A549 (cell line): ENCODE data around the gene RAP1B. TPM values are rescaled to one million over a fixed set of nuclear protein-coding genes. Genes with fewer than 3 reads are reported as not detected.

ENCODE experiments used
- ATAC-seq, 2 experiments: fragments of 200-7000 bp in 1 of 2; fragments of >200 bp in 1 of 2; cut with Nextera tagmentation in 1 of 2; cut with Tn5 transposase in 1 of 2; 3 replicates each; pipeline versions ENCODE4 v1.8.0 to v1.9.1; 2018 to 2020; ENCODE audit warnings: mild to moderate bottlenecking in 1 of 2, moderate library complexity in 1 of 2
- CTCF ChIA-PET: fragments of 300-600 bp; sonication (Branson Sonifier 250); formaldehyde crosslinking; extraction: SDS; loops from one replicate; lab custom pipeline; 2021; ENCODE audit warnings: antibody characterized with exemption, inconsistent platforms; lab: Yijun Ruan, JAX
- POLR2A ChIA-PET: fragments of 350-600 bp; formaldehyde crosslinking; extraction: SDS; loops from one replicate; lab custom pipeline; 2021; ENCODE audit warnings: antibody characterized with exemption, inconsistent platforms; lab: Yijun Ruan, JAX
- DNase-seq, 2 experiments: peaks; one replicate each; pipeline versions ENCODE4 v3.0.0 to v3.0.0-alpha.2; 2011 to 2016; ENCODE audit warnings: low read depth in 1 of 2, low spot score in 1 of 2
- FAIRE-seq: peaks from 2 replicates; lab custom pipeline; 2011; peaks lifted over from hg19 to GRCh38; lab: Jason Lieb, UNC
- H3K27ac ChIP-seq, 2 experiments: fragments of >200 bp; sonication (Bioruptor Twin); formaldehyde crosslinking; 3 replicates each; pipeline ENCODE4 v1.5.1; 2016 to 2017
- H3K4me1 ChIP-seq: fragments of >200 bp; sonication (Bioruptor Twin); formaldehyde crosslinking; 3 replicates; pipeline ENCODE4 v1.6.1; 2016
- H3K4me2 ChIP-seq: fragments of >200 bp; sonication (Bioruptor Twin); formaldehyde crosslinking; 3 replicates; pipeline ENCODE4 v1.6.1; 2016
- H3K4me3 ChIP-seq: fragments of >200 bp; sonication (Bioruptor Twin); formaldehyde crosslinking; 3 replicates; pipeline ENCODE4 v1.5.1; 2016
- H3K9me3 ChIP-seq: fragments of >200 bp; sonication (Bioruptor Twin); formaldehyde crosslinking; 3 replicates; pipeline ENCODE4 v1.6.1; 2016
- BHLHE40 ChIP-seq: IDR thresholded peaks from 2 replicates; pipeline ENCODE4 v1.6.1; 2012; ENCODE audit warnings: low read depth, low read length, inconsistent platforms
- CBX8 ChIP-seq: fragments of 200-600 bp; sonication (generic); IDR thresholded peaks from 2 replicates; pipeline ENCODE4 v1.6.1; 2016
- CEBPB ChIP-seq, 2 experiments: fragments of >200 bp in 1 of 2; sonication (Bioruptor Twin) in 1 of 2; formaldehyde crosslinking in 1 of 2; IDR thresholded peaks; 2 replicates each; pipeline ENCODE4 v1.6.1; 2012 to 2016
- ESRRA ChIP-seq: fragments of 150-350 bp; IDR thresholded peaks from 2 replicates; pipeline ENCODE4 v1.6.1; 2014; ENCODE audit warnings: mild to moderate bottlenecking, low read length, borderline replicate concordance
- FOSB ChIP-seq: fragments of 250-450 bp; sonication (Bioruptor Pico); IDR thresholded peaks from 2 replicates; pipeline ENCODE4 v1.5.0; 2020; ENCODE audit warnings: mild to moderate bottlenecking, moderate library complexity
- GATA3 ChIP-seq: IDR thresholded peaks from 2 replicates; pipeline ENCODE4 v1.6.1; 2012; ENCODE audit warnings: borderline replicate concordance
- HDAC2 ChIP-seq: fragments of 200-600 bp; sonication (generic); IDR thresholded peaks from 2 replicates; pipeline ENCODE4 v1.6.1; 2016
- HEYL ChIP-seq: fragments of 250-450 bp; sonication (Bioruptor Pico); IDR thresholded peaks from 2 replicates; pipeline ENCODE4 v1.8.0; 2021; ENCODE audit warnings: mild to moderate bottlenecking, moderate library complexity
- HOXB13 ChIP-seq: fragments of 250-450 bp; sonication (Bioruptor Pico); IDR thresholded peaks from 2 replicates; pipeline ENCODE4 v1.5.0; 2020; ENCODE audit warnings: low read depth, mild to moderate bottlenecking, moderate library complexity
- HOXB5 ChIP-seq: fragments of 250-450 bp; sonication (Bioruptor Pico); IDR thresholded peaks from 2 replicates; pipeline ENCODE4 v1.5.0; 2020; ENCODE audit warnings: mild to moderate bottlenecking, moderate library complexity
- JUN ChIP-seq, 2 experiments: fragments of >200 bp; sonication (Bioruptor Twin); formaldehyde crosslinking; IDR thresholded peaks; 2 replicates in 1 of 2; 3 replicates in 1 of 2; pipeline ENCODE4 v1.6.1; 2016 to 2017
- KDM5A ChIP-seq: fragments of 200-600 bp; sonication (generic); IDR thresholded peaks from 2 replicates; pipeline ENCODE4 v1.6.1; 2016; ENCODE audit warnings: antibody characterized with exemption, mild to moderate bottlenecking
- MYC ChIP-seq: IDR thresholded peaks from 2 replicates; pipeline ENCODE4 v1.6.1; 2012; ENCODE audit warnings: mild to moderate bottlenecking, inconsistent platforms, low read length, improper control_type of control experiment, borderline replicate concordance
- NFE2L2 ChIP-seq: fragments of 150-350 bp; conservative IDR thresholded peaks from 2 replicates; pipeline ENCODE4 v1.6.1; 2014; ENCODE audit warnings: low read length
- NPAS2 ChIP-seq: fragments of 250-450 bp; sonication (Bioruptor Pico); IDR thresholded peaks from 2 replicates; pipeline ENCODE4 v1.8.0; 2022; ENCODE audit warnings: mild to moderate bottlenecking, moderate library complexity, borderline replicate concordance
- POLR2A ChIP-seq: IDR thresholded peaks from 2 replicates; pipeline ENCODE4 v1.6.1; 2012; ENCODE audit warnings: mild to moderate bottlenecking, low read length
- RFX5 ChIP-seq: fragments of 450-650 bp; IDR thresholded peaks from 2 replicates; pipeline ENCODE4 v1.7.1; 2014; ENCODE audit warnings: antibody characterized with exemption, mild to moderate bottlenecking, moderate library complexity
- RNF2 ChIP-seq: fragments of 200-600 bp; sonication (generic); IDR thresholded peaks from 2 replicates; pipeline ENCODE4 v1.6.1; 2016; ENCODE audit warnings: low read depth, mild to moderate bottlenecking, antibody characterized with exemption, moderate library complexity, borderline replicate concordance
- SMC3 ChIP-seq: fragments of >200 bp; sonication (Bioruptor Twin); formaldehyde crosslinking; IDR thresholded peaks from 3 replicates; pipeline ENCODE4 v1.6.1; 2018; ENCODE audit warnings: inconsistent platforms
- SREBF2 ChIP-seq: fragments of 450-650 bp; IDR thresholded peaks from 2 replicates; pipeline ENCODE4 v1.6.1; 2014; ENCODE audit warnings: mild to moderate bottlenecking, moderate library complexity
- TP53 ChIP-seq: fragments of 250-450 bp; sonication (Bioruptor Pico); IDR thresholded peaks from 2 replicates; pipeline ENCODE4 v1.5.0; 2021; ENCODE audit warnings: mild to moderate bottlenecking, moderate library complexity
- ZC3H11A ChIP-seq: fragments of 450-650 bp; IDR thresholded peaks from 2 replicates; pipeline ENCODE4 v1.6.1; 2014; ENCODE audit warnings: antibody characterized with exemption, mild to moderate bottlenecking
- ZNF302 ChIP-seq: fragments of 250-450 bp; sonication (Bioruptor Pico); IDR thresholded peaks from 2 replicates; pipeline ENCODE4 v1.9.0; 2021; ENCODE audit warnings: inconsistent platforms, mild to moderate bottlenecking, moderate library complexity
- WGBS: methylation state at CpG from one replicate; pipeline ENCODE4 v1.1.6; 2017; ENCODE audit errors: missing lambda C conversion rate; 5-methylcytosine and 5-hydroxymethylcytosine counted together
- polyA plus RNA-seq, 4 experiments: library from polyadenylated mRNA; depleted of rRNA in 3 of 4; stranded (reverse); fragments of >200 nt; fragmentation: RNase III in 1 of 4; extraction: RNeasy Plus Mini Kit Qiagen cat#74134 plus additional on column Dnase treatment in 1 of 4; gene quantifications; 2 replicates in 3 of 4; 3 replicates in 1 of 4; pipeline ENCODE4 v1.2.3, GENCODE V29; 2011 to 2017
- TF ChIP-seq, protein P1 (sequence below): fragments of 250-450 bp; sonication (Bioruptor Pico); IDR thresholded peaks from 2 replicates; pipeline ENCODE4 v1.5.0; 2021; ENCODE audit warnings: mild to moderate bottlenecking, moderate library complexity, borderline replicate concordance
- TF ChIP-seq, protein P2 (sequence below): fragments of >200 bp; sonication (Bioruptor Twin); formaldehyde crosslinking; IDR thresholded peaks from 2 replicates; pipeline ENCODE4 v1.6.1; 2016
- TF ChIP-seq, protein P3 (sequence below): fragments of 250-450 bp; sonication (Bioruptor Pico); IDR thresholded peaks from 2 replicates; pipeline ENCODE4 v1.5.0; 2020; ENCODE audit warnings: low read depth, mild to moderate bottlenecking, moderate library complexity
- TF ChIP-seq, protein P4 (sequence below): fragments of 450-650 bp; IDR thresholded peaks from 2 replicates; pipeline ENCODE4 v1.6.1; 2014; ENCODE audit warnings: antibody characterized with exemption

RAP1B gene
- polyA plus RNA-seq, 2 of the 4 experiments (the other 2 are of a cell fraction): 196 to 305 TPM

DNA sequence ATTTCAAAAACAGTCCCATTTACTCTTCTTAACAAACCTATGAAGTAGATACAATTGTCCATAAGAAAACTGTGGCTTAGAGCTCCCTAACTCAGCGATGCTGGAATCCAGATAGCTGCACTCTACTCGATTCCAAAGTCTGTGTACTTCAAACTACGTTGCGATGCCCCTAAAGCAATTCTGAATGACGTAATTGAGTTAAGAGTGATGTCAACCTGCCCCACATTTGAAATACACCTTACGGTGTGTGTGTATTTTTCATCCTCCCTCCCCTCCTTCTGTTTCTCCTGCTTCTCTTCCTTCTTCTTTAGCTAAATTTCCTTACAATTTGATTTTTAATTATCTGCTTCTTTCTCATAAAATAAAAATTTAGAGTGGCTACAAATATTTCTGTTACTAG, 31.9 kb upstream of the RAP1B start:
- TF ChIP-seq SMC3 (no peak), NPAS2 (CRISPR knock-in tag) (no peak), RFX5 (no peak), MYC (no peak), ESRRA (no peak), CBX8 (no peak), ZNF302 (CRISPR knock-in tag) (no peak), TP53 (CRISPR knock-in tag) (no peak), NFE2L2 (no peak), GATA3 (no peak), RNF2 (no peak), HOXB13 (CRISPR knock-in tag) (no peak), KDM5A (no peak), SREBF2 (no peak), POLR2A (no peak), CEBPB (IDR thresholded peaks at IDR 0.05) (no peak), HEYL (CRISPR knock-in tag) (no peak)
- TF ChIP-seq, protein P1, sequence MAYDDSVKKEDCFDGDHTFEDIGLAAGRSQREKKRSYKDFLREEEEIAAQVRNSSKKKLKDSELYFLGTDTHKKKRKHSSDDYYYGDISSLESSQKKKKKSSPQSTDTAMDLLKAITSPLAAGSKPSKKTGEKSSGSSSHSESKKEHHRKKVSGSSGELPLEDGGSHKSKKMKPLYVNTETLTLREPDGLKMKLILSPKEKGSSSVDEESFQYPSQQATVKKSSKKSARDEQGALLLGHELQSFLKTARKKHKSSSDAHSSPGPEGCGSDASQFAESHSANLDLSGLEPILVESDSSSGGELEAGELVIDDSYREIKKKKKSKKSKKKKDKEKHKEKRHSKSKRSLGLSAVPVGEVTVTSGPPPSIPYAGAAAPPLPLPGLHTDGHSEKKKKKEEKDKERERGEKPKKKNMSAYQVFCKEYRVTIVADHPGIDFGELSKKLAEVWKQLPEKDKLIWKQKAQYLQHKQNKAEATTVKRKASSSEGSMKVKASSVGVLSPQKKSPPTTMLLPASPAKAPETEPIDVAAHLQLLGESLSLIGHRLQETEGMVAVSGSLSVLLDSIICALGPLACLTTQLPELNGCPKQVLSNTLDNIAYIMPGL: no peak
- TF ChIP-seq, protein P2, sequence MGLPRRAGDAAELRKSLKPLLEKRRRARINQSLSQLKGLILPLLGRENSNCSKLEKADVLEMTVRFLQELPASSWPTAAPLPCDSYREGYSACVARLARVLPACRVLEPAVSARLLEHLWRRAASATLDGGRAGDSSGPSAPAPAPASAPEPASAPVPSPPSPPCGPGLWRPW: no peak
- no peak for ATAC-seq
- DNase-seq: no peak
- WGBS: 66% methylated on average over 6 of the region's 6 CpGs
- no peak for FAIRE-seq
- H3K4me3 ChIP-seq: no peak overlapping the region
- POLR2A ChIA-PET: no interaction called here
- H3K4me2 ChIP-seq: no peak overlapping the region
- CTCF ChIA-PET: interaction anchor here (1.4 kb wide), 1 partner anchor 21 kb away, joined by 4 read pairs; no protein-coding TSS in a partner anchor
- no peaks in the 10 kb centered on the region for H3K9me3 ChIP-seq
- no peaks in the 10 kb centered on the region for H3K4me1 ChIP-seq
- H3K27ac ChIP-seq: no peak overlapping the region

DNA sequence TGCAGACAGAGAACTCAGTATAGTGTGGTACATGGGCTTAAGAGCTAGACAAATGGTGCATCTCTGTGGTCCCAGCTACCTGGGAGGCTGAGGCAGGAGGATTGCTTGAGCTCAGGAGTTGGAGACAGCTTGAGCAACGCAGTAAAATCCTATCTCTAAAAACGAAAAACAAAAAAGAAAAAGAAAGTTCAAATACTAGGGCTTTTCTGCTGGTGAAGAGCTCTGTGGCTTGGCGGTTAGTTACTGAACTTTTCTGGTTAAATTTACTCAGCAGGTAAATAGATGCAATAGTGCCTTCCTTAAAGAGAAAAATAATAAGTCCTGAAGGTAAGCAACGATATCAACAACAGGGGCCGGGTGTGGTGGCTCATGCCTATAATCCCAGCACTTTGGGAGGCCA, 31.4 kb upstream of the RAP1B start:
- Histone ChIP-seq H3K4me1 (no peaks in the 10 kb centered on the region), H3K27ac (no peak overlapping the region), H3K4me3 (no peak overlapping the region), H3K9me3 (no peaks in the 10 kb centered on the region), H3K4me2 (no peak overlapping the region)
- no peak for ATAC-seq
- TF ChIP-seq, protein P3, sequence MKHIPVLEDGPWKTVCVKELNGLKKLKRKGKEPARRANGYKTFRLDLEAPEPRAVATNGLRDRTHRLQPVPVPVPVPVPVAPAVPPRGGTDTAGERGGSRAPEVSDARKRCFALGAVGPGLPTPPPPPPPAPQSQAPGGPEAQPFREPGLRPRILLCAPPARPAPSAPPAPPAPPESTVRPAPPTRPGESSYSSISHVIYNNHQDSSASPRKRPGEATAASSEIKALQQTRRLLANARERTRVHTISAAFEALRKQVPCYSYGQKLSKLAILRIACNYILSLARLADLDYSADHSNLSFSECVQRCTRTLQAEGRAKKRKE (CRISPR knock-in tag): no peak
- TF ChIP-seq BHLHE40: no peak
- TF ChIP-seq JUN (IDR thresholded peaks at IDR 0.05): no peak
- TF ChIP-seq ZC3H11A: no peak
- TF ChIP-seq GATA3: no peak
- no peak for TF ChIP-seq HOXB5
- TF ChIP-seq TP53 (CRISPR knock-in tag): no peak
- no peak for TF ChIP-seq FOSB (CRISPR knock-in tag)
- no peak for TF ChIP-seq HDAC2
- TF ChIP-seq, protein P4, sequence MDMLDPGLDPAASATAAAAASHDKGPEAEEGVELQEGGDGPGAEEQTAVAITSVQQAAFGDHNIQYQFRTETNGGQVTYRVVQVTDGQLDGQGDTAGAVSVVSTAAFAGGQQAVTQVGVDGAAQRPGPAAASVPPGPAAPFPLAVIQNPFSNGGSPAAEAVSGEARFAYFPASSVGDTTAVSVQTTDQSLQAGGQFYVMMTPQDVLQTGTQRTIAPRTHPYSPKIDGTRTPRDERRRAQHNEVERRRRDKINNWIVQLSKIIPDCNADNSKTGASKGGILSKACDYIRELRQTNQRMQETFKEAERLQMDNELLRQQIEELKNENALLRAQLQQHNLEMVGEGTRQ: no peak
- WGBS: 56% methylated on average over 5 of the region's 5 CpGs
- no peak for DNase-seq
- POLR2A ChIA-PET: no interaction called here
- no peak for FAIRE-seq
- CTCF ChIA-PET: interaction anchor here (1.4 kb wide), 1 partner anchor 21 kb away, joined by 4 read pairs; no protein-coding TSS in a partner anchor
